Esophagus squamous epithelium (tissue), 4 donors: ENCODE results near the gene OVAAL.

Experiments used
- CTCF ChIP-seq, 6 experiments: fragments of 450-650 bp in 4 of 6; fragments of 200-600 bp in 2 of 6; sonication (generic) in 2 of 6; IDR thresholded peaks; one replicate each; pipeline ENCODE4 v1.5.1; 2016 to 2019; ENCODE audit warnings: antibody characterized with exemption in 6 of 6, mild to moderate bottlenecking in 4 of 6, moderate library complexity in 4 of 6
- POLR2A ChIP-seq, 4 donors: fragments of 450-650 bp; IDR thresholded peaks; one replicate each; pipeline ENCODE4 v1.6.1; 2017; ENCODE audit warnings: antibody characterized with exemption in 4 of 4, mild to moderate bottlenecking in 4 of 4, moderate library complexity in 3 of 4

- TF ChIP-seq CTCF (IDR thresholded peaks at IDR 0.05) (no peak), POLR2A (IDR thresholded peaks at IDR 0.05) (no peak)
Observed at GRCh38 chr1:180536821-180537372, 21.9 kb upstream of the OVAAL start.
